HG03520 (cell line): Measurements from ENCODE around the gene PLEKHO2.

Source experiments
- ATAC-seq: cut with Tn5 transposase; IDR thresholded peaks from one replicate; pipeline ENCODE4 v1.9.1; 2021; ENCODE audit warnings: mild to moderate bottlenecking, moderate library complexity; ENCODE audit not compliant: unreplicated experiment

PLEKHO2 gene

GRCh38 chr15:64825431-64826294 lies 16.1 kb upstream of the PLEKHO2 start, which contains the start of gene PIF1:
PIF1 (minus strand) TSS chr15:64825647; CDS start chr15:64824335, 1,312 bp downstream.
- ATAC-seq, result peak; percentile 83

- ATAC-seq, result no peak
Observed at GRCh38 chr15:64828985-64829384, 12.7 kb upstream of the PLEKHO2 start.

GRCh38 chr15:64833690-64834089 lies 8.0 kb upstream of the PLEKHO2 start:
- ATAC-seq, result no peak

GRCh38 chr15:64836023-64836536 lies 5.6 kb upstream of the PLEKHO2 start:
- ATAC-seq, result no peak

GRCh38 chr15:64837502-64837901 lies 4.2 kb upstream of the PLEKHO2 start:
- ATAC-seq, result no peak

GRCh38 chr15:64841060-64841343 lies 713 bp upstream of the PLEKHO2 start:
- no peak for ATAC-seq

- no peak for ATAC-seq
Observed at GRCh38 chr15:64842096-64842939, 603 bp downstream of the PLEKHO2 start.

- no peak for ATAC-seq
Observed at GRCh38 chr15:64842986-64843561, 1.4 kb downstream of the PLEKHO2 start.

GRCh38 chr15:64843991-64844390 lies 2.3 kb downstream of the PLEKHO2 start:
- ATAC-seq, result no peak

- ATAC-seq, result no peak
Observed at GRCh38 chr15:64844576-64845145, 2.9 kb downstream of the PLEKHO2 start.

- no peak for ATAC-seq
Observed at GRCh38 chr15:64845183-64845611, 3.5 kb downstream of the PLEKHO2 start.

GRCh38 chr15:64845831-64846595 lies 4.3 kb downstream of the PLEKHO2 start:
- no peak for ATAC-seq

GRCh38 chr15:64847016-64847415 lies 5.3 kb downstream of the PLEKHO2 start:
- ATAC-seq, result no peak

GRCh38 chr15:64847448-64847847 lies 5.7 kb downstream of the PLEKHO2 start:
- no peak for ATAC-seq

GRCh38 chr15:64847876-64848716 lies 6.4 kb downstream of the PLEKHO2 start:
- ATAC-seq, result no peak

GRCh38 chr15:64850778-64851502 lies 9.2 kb downstream of the PLEKHO2 start:
- ATAC-seq, result no peak

GRCh38 chr15:64851503-64851840 lies 9.8 kb downstream of the PLEKHO2 start:
- no peak for ATAC-seq

GRCh38 chr15:64854041-64854440 lies 12.3 kb downstream of the PLEKHO2 start:
- ATAC-seq, result no peak

GRCh38 chr15:64854526-64854925 lies 12.8 kb downstream of the PLEKHO2 start:
- no peak for ATAC-seq
